CD4-positive, alpha-beta T cell treated with Interleukin-4 for 4 hours (primary cell): ENCODE results near the gene PCDH9.
"Not testable (repeated sequence)": the region's sequence is repeated elsewhere in the genome, so short reads cannot be mapped to it uniquely, and the experiment has no call there.

ENCODE experiments used
- DNase-seq: peaks from one replicate; pipeline ENCODE4 v3.0.0-alpha.2; 2020

PCDH9 gene

GRCh38 chr13:66312312-66313087 is 917.6 kb downstream of the PCDH9 start:
- DNase-seq: no peak

DNA sequence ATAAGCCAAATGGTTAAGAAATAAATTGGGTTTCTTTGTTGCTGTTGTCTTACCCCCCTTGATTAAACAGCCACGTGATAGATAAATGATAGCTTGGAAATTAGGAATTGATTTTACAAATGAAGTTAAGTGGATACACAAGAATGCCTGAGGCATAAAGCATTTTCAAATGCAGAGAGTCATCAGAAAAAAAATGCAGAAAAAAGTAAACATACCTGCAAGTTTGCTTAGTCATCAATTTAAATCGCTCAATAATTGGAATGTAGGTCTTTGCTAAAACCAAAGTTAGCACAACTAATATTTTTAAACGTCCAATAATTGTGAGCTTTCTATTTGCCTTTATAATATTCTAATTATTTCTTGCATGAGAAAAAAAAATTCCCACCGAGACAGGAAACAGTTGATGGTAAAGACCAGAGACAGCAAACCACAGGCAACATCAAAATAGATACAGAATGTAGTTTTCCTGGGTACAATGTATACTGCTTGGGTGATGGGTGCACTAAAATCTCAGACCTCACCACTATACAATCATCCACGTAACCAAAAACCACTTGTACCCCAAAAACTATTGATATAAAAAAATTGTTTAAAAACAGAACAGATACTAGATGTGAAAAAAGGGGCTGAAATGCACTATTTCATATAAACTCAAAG is 924.0 kb downstream of the PCDH9 start:
- no peak for DNase-seq

DNA sequence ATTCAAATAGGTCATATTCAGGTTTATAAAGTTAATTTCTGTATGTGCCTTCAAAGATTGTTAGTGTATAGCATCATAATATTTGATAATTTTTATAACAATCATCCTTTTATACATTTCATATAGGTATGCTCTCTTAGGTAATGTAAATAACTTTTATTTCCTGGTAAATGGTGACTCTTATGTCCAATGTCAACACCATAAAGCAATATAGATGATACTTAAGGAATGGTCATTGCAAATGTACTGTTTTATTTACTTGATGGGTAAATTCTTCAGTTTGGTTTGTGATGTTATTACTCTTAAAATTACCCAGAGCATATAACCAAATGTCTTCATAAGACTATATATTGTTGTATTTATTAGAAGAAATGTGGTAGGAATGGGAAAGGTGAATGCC is 928.7 kb downstream of the PCDH9 start:
- no peak for DNase-seq

GRCh38 chr13:66301006-66301405 is 929.1 kb downstream of the PCDH9 start:
- DNase-seq: no peak

DNA sequence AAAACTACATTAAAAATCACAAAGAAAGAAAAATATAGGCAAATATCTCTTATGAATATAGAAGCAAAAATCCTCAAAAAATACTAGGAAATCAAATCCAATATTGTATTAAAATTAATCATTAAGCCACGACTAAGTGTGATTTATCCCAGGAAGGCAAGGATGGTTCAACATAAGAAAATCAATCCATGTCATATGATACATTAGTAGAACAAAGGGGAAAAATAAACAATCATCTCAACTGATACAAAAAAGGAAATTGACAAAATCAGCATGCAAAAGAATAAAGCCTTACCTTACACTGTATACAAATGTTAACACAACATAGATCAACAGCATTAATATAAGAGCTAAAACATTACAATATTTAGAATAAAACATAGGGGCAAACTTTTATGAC is 933.3 kb downstream of the PCDH9 start:
- no peak for DNase-seq

DNA sequence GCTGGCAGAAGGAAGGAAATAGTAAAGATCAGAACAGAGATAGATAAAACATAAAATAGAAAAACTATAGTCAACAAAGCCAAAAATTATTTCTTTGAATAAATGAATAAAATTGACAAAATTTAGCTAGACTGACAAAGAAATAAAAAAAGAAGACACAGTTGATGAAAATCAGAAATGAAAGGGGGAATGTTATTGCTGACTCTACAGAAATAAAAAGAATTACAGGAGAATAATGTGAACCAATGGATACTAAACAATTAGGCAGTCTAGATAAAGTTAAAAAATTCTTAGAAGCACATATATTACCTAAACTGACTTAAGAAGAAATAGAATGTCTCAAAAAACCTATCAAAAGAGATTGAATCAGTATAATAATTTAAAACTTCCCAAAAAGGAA is 933.8 kb downstream of the PCDH9 start:
- DNase-seq: no peak

DNA sequence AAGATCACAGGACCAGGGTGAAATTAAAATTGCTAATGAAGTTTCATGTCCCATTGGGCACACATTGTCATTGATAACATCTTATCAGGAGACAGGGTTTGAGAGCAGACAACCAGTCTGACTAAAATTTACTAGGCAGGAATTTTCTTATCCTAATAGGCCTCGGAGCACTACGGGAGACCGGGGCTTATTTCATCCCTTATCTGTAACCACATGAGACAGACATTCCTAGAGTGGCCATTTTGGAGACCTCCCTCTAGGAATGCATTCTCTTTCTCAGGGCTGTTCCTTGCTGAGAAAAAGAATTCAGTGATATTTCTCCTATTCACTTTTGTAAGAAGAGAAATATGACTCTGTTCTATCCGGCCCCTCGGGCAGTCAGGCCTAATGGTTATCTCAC is 943.3 kb downstream of the PCDH9 start:
- DNase-seq: not testable (repeated sequence)

- no peak for DNase-seq
Measured at GRCh38 chr13:66275416-66275815, 954.7 kb downstream of the PCDH9 start.

- no peak for DNase-seq
Measured at GRCh38 chr13:66273011-66273410, 957.1 kb downstream of the PCDH9 start.

GRCh38 chr13:66266761-66267160 is 963.4 kb downstream of the PCDH9 start:
- DNase-seq: no peak

GRCh38 chr13:66266348-66266747 is 963.8 kb downstream of the PCDH9 start:
- no peak for DNase-seq

- no peak for DNase-seq
Measured at GRCh38 chr13:66265371-66265770, 964.8 kb downstream of the PCDH9 start.

DNA sequence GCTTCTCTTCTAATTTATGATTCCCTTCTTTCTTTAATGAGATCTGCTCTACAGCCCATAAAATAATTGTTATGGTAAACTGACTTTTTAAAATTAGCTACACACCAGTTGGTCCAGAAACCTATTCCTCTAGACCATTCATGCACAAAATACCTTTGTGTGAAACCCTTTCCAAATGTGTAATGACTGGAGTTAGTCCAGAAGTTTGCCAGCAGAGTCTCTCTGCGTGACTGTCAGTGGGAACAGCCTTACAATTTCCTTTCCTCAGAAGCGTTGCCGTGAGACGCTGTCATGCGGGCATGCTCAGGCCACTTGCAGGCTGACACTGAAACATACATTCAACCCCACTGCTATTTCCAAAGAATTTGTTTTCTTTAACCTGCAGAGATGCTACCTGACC is 965.2 kb downstream of the PCDH9 start:
- no peak for DNase-seq

DNA sequence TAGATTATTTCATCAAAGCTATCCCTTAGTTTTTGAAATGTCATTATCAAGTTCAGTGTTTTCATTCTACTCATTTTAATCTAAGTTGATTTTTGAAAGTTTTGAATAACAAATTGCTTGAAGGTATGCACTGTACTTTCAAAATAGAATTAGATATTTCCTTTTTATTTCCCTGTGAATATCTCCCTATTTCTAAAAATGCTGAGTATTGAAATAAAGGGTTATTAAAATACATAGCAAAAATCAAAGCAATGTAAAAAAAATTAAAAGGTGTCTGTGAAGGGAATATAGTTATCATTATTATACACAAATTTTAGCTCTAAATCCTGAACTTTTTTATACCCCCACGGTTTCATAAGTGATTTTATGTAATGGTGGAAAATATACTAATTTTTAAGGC is 967.8 kb downstream of the PCDH9 start:
- DNase-seq: no peak

GRCh38 chr13:66259426-66259825 is 970.7 kb downstream of the PCDH9 start:
- DNase-seq: not testable (repeated sequence)
